ENCODE data around the gene CAPN11.

The CAPN11 gene

GRCh38 chr6:44185953-44186634, 27.5 kb downstream of the CAPN11 start:
- no peak overlapping the region for H3K4me3 ChIP-seq (ENCODE audit: low read depth, low read length)
- in situ Hi-C loops (cut with HindIII; ENCODE audit: low sequenced_read_pairs): no loop called here
- no peak for DNase-seq (ENCODE audit: low read depth)
- no peak for TF ChIP-seq CTCF (IDR thresholded peaks at IDR 0.05; ENCODE audit: low read depth, low read length, missing control alignments)

GRCh38 chr6:44186635-44187025, 28.0 kb downstream of the CAPN11 start:
- in situ Hi-C loops (cut with HindIII; ENCODE audit: low sequenced_read_pairs): no loop called here
- no peak for DNase-seq (ENCODE audit: low read depth)

GRCh38 chr6:44188819-44189218, 30.2 kb downstream of the CAPN11 start:
- no peak for TF ChIP-seq CTCF (IDR thresholded peaks at IDR 0.05; ENCODE audit: low read depth, low read length, missing control alignments)
- DNase-seq (ENCODE audit: low read depth): no peak
- H3K4me3 ChIP-seq (ENCODE audit: low read depth, low read length): no peak overlapping the region
- in situ Hi-C loops (cut with HindIII; ENCODE audit: low sequenced_read_pairs): no loop called here

More at GRCh38 chr6:44186635-44187025, 28.0 kb downstream of the CAPN11 start:
- H3K4me3 ChIP-seq (ENCODE audit: low read depth, low read length): no peak overlapping the region
- TF ChIP-seq CTCF (IDR thresholded peaks at IDR 0.05; ENCODE audit: low read depth, low read length, missing control alignments): no peak

GRCh38 chr6:44189257-44189656, 30.6 kb downstream of the CAPN11 start:
- no peak for TF ChIP-seq CTCF (IDR thresholded peaks at IDR 0.05; ENCODE audit: low read depth, low read length, missing control alignments)
- H3K4me3 ChIP-seq (ENCODE audit: low read depth, low read length): no peak overlapping the region
- in situ Hi-C loops (cut with HindIII; ENCODE audit: low sequenced_read_pairs): no loop called here
- no peak for DNase-seq (ENCODE audit: low read depth)

- no peak overlapping the region for H3K4me3 ChIP-seq (ENCODE audit: low read depth, low read length)
- no peak for TF ChIP-seq CTCF (IDR thresholded peaks at IDR 0.05; ENCODE audit: low read depth, low read length, missing control alignments)
- in situ Hi-C loops (cut with HindIII; ENCODE audit: low sequenced_read_pairs): no loop called here
- DNase-seq (ENCODE audit: low read depth): no peak
These were observed 32.1 kb downstream of the CAPN11 start for GRCh38 chr6:44190715-44191114.

- no peak overlapping the region for H3K4me3 ChIP-seq (ENCODE audit: low read depth, low read length)
These were observed 33.9 kb downstream of the CAPN11 start for GRCh38 chr6:44192428-44193041.

More at GRCh38 chr6:44192428-44193041, 33.9 kb downstream of the CAPN11 start:
- TF ChIP-seq CTCF (IDR thresholded peaks at IDR 0.05; ENCODE audit: low read depth, low read length, missing control alignments): no peak
- in situ Hi-C loops (cut with HindIII; ENCODE audit: low sequenced_read_pairs): no loop called here
- DNase-seq (ENCODE audit: low read depth): no peak
